GM11168 (cell line): Measurements from ENCODE around the gene SPOP.
"Not testable (repeated sequence)": the region's sequence is repeated elsewhere in the genome, so short reads cannot be mapped to it uniquely, and the experiment has no call there.

Experiments
- in situ Hi-C: fragments of 300-500 bp; cut with MboI; formaldehyde crosslinking; loops from one replicate; pipeline ENCODE4 v1.12.0; 2022; ENCODE audit warnings: low sequenced_read_pairs; ENCODE audit not compliant: unreplicated experiment

Gene SPOP

DNA sequence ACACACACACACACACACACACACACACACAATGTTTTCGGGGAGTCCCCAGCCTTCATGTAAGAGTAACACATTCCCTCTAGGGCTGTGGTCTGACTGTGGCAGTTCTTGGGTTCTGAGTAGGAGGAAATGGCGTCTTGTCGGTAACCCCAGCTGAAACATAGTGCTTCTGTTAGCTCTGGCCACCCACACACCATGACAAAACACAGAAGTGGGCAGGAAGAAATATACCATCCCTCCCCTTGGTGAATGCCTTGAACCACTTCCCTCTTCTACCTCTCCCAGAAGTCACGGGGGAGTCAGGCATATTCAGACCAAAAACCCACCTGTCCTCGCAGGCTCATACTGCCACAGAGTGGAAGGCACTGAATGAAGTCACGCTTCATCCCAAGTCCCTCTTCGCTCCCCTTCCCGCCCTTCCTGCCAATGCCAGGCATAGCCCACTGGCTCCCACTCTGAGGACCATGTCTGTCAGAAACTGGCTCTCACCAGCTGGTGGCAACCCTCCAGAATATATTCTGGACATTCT, 18.4 kb upstream of the SPOP start:
- in situ Hi-C loops, result loop anchor here (5.0 to 25.0 kb wide), 2 partner anchors 129 to 284 kb away; partner anchors contain the start of gene PHB1

DNA sequence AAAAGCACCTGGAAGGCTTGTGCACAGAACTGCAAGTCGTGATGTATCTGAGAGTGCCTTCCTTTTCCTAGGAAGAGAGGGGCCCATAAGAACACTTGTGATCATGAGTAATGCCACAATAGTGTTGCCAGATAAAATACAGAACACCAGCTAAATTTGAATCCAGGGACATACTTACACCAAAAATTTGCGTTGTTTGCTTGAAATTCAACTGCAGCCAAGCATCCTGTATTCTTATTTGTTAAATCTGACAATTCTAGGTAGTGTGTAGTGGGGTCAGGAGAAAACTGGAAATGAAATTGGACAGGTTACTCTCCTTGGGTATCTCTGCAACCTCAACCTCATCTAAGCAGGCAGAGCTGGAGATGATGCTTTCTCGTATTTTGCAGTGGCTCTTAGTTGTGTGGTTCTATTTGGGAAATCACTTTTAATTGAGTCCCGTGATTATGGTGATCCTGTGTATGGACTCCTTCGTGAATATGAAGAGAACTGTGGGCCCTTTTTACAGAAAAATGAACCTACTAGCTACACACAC, 17.9 kb upstream of the SPOP start:
- in situ Hi-C loops, result loop anchor here (5.0 to 25.0 kb wide), 2 partner anchors 128 to 283 kb away; partner anchors contain the start of gene PHB1

DNA sequence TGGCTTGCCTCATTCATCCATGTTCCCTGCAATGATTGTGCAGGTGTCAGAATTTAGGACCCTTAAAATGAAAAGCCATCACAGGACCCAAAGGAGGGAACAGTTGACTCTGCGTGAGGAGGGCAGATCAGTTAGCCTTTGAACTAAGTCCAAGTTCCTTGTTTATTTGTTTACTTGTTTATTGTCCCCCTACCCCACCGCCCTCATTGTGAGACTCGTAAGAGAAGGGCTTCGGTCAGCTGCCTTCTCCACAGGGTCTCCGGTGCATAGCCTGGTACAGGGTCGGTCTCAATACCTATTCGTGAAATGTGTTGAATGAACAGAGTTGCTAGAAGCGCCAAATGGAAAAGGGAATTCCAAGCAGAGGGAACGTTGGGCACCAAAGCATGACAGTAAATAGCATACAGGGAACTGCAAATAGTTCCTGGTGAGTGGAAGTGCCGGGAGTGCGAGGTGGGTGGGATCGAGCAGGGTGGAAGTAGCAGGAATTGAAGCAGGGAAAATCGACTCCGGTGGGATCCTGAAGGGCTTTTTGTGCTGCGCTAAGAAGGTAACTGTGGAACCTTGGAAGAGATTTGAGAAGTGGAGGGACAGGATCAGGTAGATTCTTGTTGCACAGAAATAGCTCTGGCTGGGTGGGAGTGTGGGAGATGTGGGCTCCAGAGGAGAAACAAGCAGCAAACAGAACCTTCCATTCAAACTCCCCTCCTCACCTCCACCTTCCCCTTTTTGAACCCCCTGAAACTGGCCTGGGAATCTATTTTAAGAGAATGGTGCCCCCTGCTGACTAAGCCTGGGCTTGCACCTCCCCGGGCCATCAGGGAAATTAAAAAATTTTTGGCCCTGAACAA, 17.2 kb upstream of the SPOP start:
- in situ Hi-C loops, result loop anchor here (5.0 to 25.0 kb wide), 2 partner anchors 128 to 283 kb away; partner anchors contain the start of gene PHB1

GRCh38 chr17:49692751-49693150, 14.9 kb upstream of the SPOP start:
- in situ Hi-C loops, result loop anchor here (25.0 kb wide), 1 partner anchor 280 kb away; the partner anchor contains the start of gene PHB1

DNA sequence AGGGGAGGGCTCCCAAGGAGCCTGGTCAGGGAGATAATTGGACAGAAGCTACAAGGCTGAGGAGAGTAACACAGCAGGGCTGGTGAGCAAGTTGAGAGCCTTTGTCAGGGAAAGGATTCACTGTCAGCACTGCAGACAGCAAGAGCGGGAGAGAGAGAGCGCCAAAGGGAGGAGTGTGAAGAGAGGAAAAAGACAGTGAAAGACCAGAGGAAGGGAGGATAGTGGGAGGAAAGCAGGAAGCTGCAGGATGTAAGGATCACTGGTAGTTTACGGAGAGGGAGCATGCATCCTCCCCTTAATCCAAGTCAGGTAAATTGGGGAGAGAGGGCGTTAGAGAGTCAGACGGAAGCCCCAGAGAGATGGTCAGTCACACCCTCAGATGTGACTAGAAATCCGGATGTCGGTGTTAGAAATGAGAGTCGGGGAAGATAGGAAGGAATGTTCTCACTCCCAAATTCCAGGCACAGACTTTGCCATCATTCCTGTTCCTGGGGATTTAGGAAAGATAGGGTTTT, 13.8 kb upstream of the SPOP start:
- in situ Hi-C loops, result loop anchor here (25.0 kb wide), 1 partner anchor 279 kb away; the partner anchor contains the start of gene PHB1

DNA sequence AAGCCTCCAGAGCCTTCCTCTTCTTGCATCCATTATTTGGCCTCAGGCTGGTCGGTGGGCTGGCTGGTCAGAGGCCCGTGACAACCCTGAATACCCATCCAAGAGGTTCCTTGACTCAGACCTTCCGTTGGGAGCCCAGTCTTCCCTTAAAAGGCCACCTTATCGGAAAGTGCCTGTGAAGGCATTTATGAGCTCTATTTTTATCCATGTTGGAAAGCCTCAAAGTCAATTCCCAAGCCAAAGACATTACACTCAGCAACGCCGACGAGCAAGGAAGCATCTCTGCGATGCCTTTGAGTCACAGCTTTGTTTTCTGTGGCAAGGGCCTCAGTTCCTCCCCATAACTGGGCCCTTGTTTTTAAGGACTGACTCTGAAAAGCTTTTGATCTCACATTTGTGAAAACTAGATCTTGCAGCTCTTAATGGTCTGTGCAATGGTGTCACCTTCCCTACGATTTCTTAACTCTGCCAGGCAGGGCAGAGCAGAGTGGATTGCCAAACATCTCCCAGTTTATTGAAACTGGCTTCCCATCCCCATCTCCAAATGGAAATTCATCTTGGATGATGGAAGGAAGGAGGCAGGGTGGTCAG, 13.3 kb upstream of the SPOP start:
- in situ Hi-C loops, result loop anchor here (25.0 kb wide), 1 partner anchor 279 kb away; the partner anchor contains the start of gene PHB1

- in situ Hi-C loops, result loop anchor here (25.0 kb wide), 1 partner anchor 278 kb away; the partner anchor contains the start of gene PHB1
Measured at GRCh38 chr17:49690256-49690655, 12.4 kb upstream of the SPOP start.

DNA sequence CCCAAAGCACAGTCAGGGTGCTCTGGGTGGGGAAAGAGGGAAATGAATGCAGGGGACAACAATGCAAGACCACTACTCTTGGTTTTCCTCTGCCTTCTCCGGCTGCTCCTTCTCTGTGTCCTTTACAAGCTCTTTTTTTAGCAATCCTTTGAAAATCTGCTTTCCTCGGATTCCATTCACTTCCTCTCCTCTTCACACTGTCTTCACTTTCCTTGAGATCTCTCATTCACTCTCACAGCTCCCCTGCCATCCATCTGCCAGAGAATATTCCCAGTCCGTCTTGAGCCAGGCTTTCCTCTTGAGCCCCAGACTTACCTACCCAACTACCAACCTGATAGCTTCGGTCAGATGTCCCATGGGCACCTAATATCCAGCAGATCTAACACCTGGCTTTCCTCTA, 11.0 kb upstream of the SPOP start:
- in situ Hi-C loops, result loop anchor here (25.0 kb wide), 1 partner anchor 277 kb away; the partner anchor contains the start of gene PHB1

- in situ Hi-C loops, result loop anchor here (25.0 kb wide), 1 partner anchor 276 kb away; the partner anchor contains the start of gene PHB1
Measured at GRCh38 chr17:49687878-49688491, 10.1 kb upstream of the SPOP start.

DNA sequence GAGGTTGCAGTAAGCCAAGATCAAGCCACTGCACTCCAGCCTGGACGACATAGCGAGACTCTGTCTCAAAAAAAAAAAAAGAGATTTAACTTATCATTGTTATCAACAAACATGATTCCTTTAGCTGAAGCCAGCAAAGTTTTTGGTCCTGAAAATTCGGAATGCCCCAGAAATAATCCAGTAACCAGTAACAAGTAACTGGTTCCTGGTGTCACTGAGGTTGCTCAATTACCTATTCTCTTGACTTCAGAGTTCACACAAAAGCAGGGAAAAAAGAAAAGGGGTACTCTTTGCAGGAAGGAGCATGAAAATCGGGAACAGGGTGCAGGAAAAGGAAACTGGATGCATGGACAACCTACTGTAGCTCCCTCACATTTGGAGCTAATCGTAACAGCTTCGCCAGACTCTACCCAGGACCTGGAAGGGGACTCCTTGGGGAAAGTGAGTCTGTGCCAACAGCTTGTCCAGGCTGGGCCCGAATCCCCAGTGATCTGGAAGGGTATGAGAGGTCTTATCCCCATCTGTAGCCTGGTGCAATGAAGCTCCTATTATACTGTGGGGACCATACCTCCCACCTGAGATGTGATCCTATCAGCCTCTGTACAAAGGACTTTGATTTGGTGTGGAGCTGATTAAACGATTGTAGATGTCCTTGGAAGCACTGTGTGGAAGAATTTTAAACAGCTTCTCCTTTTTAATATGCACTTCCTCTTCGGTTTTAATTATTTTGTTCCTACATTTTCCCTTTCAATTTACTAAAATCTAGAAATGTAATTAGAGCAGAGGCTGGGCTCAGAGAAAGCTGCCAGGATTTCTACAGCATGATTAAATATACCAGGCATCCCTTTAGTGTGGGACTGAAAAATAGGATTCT, 3.4 kb upstream of the SPOP start:
- in situ Hi-C loops, result loop anchor here (25.0 kb wide), 1 partner anchor 269 kb away; the partner anchor contains the start of gene PHB1

DNA sequence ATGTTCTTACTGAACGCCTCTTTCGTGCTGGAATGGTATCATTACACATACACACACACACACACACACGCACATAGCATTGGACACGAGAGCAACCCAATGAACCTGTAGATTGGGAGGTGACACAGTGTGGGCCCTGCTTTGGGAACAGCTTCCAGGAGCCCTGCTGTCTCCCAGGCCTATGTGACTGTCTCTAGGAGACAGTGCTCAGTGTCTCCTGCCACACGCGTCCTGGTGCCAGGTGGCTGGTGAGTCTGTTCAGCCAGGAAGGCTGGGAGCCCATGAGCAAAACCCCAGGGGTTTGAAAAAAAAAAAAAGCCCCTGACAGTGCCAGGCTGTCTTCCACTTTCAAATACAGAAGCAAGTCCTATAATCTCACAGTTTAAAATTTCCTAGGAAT, 2.4 kb upstream of the SPOP start:
- in situ Hi-C loops, result loop anchor here (25.0 kb wide), 1 partner anchor 268 kb away; the partner anchor contains the start of gene PHB1

DNA sequence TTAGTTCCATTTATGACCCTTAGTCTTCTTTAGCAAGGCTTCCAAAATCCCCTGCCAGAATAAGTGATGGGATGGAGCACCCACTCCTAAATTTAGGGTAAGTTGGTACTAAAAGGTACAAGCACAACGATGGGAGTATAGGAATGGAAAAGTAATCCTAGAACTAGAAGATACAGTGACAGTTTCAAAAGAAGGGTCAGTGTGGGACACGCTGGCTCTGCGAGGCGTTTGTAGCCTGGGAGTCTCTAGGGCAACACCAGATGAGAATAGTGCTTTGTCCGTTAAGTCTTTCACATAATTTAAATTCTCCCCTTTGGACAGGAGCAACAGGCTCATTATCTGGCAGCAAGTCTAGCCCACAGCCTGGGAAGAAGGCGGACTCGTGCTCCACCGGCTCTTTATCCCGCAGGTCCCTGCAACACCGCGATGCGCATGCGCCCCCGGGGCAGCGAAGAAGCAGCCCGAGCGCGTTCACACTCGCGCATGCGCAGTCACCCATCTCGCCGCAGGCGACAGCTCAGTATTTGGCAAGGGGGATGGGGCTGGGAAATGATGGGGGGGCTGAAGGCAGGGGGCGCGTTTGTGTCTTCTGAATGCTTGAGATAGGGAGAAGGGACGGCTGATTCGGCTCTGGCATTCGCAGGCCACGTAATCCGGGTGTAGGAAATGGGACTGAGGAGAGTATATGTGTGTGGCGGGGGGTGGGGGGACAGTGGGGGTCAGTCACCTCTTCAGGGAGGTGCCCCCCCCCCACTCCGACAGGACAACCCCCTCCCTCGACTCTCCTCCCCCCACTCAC, 564 bp downstream of the SPOP start:
- in situ Hi-C loops, result loop anchor here (25.0 kb wide), 1 partner anchor 265 kb away; the partner anchor contains the start of gene PHB1

DNA sequence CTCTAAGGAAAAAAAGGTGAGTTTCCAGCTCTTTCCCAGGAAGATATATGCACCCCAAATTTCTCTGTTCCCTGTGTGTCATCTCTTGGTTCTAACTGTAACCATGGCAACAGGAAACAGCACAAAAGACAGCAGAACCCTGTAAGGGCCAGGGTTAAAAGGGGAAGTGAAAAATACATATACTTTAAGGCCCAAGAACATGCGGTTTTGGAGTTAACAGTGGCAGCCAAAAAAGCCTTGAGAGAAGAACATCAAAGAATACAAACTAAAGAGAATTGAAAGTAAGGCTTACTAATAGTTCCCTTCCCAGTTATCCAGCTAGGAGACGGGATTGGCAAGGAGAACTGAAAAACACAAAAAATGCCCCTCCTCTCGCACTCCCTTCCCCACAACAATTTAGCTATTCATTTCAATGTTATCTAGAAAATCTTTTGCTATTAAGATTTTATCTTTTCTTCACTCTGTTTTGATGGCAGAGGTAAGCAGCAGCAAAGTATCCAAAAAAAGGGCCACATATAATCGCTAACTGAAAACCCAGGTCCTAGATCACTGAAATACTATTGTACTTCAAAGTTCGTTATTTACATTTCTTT, 1.5 kb downstream of the SPOP start:
- in situ Hi-C loops, result loop anchor here (25.0 kb wide), 1 partner anchor 264 kb away; the partner anchor contains the start of gene PHB1

- in situ Hi-C loops, result no loop called here
Measured at GRCh38 chr17:49674507-49674906, 3.4 kb downstream of the SPOP start.

DNA sequence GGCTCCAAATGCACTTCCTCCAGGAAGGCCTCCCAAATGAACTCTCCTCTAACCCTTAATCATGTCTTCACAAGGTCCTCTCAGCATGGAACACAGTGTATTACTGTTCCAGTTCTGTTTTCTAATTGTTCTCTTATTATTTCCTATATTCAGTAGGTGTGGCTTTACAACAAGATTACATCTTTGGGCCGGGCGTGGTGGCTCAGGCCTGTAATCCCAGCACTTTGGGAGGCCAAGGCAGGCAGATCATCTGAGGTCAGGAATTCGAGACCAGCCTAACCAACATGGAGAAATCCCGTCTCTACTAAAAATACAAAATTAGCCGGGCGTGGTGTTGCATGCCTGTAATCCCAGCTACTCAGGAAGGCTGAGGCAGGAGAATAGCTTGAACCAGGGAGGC, 4.2 kb downstream of the SPOP start:
- in situ Hi-C loops, result not testable (repeated sequence)

GRCh38 chr17:49670641-49671040, 7.3 kb downstream of the SPOP start:
- in situ Hi-C loops, result no loop called here

DNA sequence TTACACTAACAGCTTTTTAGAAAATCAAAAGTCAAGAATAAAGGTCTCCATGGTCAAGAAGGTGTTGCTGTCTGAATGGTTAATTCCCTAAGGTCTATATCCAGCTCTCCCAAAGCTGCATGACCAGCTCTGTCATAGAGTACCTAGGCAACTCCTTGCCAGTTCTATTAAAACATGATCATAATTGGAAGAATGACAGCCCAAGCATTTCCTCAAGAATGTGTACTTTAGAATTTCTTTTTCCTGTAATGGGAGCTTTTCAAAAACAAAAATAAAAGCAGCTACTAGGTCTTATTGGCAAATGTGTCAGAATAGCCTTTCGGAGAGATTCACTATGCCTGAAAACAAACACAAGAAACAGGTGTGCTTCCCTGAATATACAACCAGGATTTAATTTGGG, 7.9 kb downstream of the SPOP start:
- in situ Hi-C loops, result no loop called here
